Measurements from ENCODE around the gene GAGE12E. TPM values are rescaled to one million over a fixed set of nuclear protein-coding genes. Genes with fewer than 3 reads are reported as not detected.

The GAGE12E gene
- total RNA-seq, 2 experiments from 2014 or later, result not detected

Other genes starting within 250 kb of the GAGE12E start
- gene GAGE10, start 247.6 kb upstream of the GAGE12E start, total RNA-seq, result not detected
- not detected for gene GAGE12J, start 229.3 kb upstream of the GAGE12E start, total RNA-seq
- gene GAGE13, start 219.7 kb upstream of the GAGE12E start, total RNA-seq, result not detected
- not detected for gene GAGE12C, start 19.1 kb upstream of the GAGE12E start, total RNA-seq
- not detected for gene GAGE12D, start 9.6 kb upstream of the GAGE12E start, total RNA-seq
- not detected for gene GAGE12F, start 9.6 kb downstream of the GAGE12E start, total RNA-seq
- gene GAGE12G, start 19.1 kb downstream of the GAGE12E start, total RNA-seq, result not detected
- gene GAGE12H, start 28.7 kb downstream of the GAGE12E start, total RNA-seq, result not detected
- gene GAGE2A, start 38.2 kb downstream of the GAGE12E start, total RNA-seq, result not detected
- not detected for gene GAGE1, start 47.7 kb downstream of the GAGE12E start, total RNA-seq
- gene PAGE1, start 144.7 kb downstream of the GAGE12E start, total RNA-seq, result not detected